Measurements from ENCODE around the gene GPATCH2. TPM values are rescaled to one million over a fixed set of nuclear protein-coding genes. Genes with fewer than 3 reads are reported as not detected.

GPATCH2 gene
- total RNA-seq, 1 donor from 2014 or later: 13.0 TPM

DNA sequence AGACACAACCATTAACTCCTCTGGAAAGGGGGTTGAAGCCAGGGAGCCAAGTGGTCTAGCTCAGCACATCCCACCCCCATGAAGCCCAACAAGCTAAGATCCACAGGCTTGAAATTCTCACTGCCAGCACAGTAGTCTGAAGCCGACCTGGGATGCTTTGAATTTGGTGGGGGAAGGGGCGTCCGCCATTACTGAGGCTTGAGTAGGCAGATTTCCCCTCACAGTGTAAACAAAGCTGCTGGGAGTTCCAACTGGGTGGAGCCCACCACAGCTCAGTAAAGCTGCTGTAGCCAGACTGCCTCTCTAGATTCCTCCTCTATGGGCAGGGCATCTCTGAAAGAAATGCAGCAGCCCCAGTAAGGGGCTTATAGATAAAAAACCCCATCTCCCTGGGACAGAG, 193.5 kb downstream of the GPATCH2 start:
- no peak for DNase-seq (ENCODE audit: low read depth)
- TF ChIP-seq, protein P1, sequence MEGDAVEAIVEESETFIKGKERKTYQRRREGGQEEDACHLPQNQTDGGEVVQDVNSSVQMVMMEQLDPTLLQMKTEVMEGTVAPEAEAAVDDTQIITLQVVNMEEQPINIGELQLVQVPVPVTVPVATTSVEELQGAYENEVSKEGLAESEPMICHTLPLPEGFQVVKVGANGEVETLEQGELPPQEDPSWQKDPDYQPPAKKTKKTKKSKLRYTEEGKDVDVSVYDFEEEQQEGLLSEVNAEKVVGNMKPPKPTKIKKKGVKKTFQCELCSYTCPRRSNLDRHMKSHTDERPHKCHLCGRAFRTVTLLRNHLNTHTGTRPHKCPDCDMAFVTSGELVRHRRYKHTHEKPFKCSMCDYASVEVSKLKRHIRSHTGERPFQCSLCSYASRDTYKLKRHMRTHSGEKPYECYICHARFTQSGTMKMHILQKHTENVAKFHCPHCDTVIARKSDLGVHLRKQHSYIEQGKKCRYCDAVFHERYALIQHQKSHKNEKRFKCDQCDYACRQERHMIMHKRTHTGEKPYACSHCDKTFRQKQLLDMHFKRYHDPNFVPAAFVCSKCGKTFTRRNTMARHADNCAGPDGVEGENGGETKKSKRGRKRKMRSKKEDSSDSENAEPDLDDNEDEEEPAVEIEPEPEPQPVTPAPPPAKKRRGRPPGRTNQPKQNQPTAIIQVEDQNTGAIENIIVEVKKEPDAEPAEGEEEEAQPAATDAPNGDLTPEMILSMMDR (conservative IDR thresholded peaks at IDR 0.05; ENCODE audit: low read depth, low read length): no peak
- H3K4me3 ChIP-seq (ENCODE audit: low read depth, low read length): no peak overlapping the region

DNA sequence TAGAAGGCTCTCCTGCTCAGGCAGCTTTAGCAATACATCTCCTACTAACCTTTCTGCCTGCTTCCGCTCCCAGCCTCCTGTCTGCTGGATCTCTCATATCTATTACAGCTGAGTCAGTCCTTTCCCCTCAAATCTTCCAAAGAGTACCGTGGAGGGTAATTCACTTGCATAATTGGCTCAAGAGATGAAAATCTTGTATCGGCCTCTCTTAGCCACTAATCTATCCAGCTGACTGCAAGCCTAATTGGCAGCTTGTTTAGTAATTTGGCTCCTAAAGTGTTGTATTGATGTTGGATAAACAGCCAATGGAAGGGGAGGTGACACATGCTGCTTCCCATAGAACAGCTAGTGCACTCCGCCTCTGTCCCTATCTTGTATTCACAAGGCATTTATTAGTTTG, 195.7 kb downstream of the GPATCH2 start:
- TF ChIP-seq, protein P1 (conservative IDR thresholded peaks at IDR 0.05; ENCODE audit: low read depth, low read length): no peak
- DNase-seq (ENCODE audit: low read depth): no peak
- H3K4me3 ChIP-seq (ENCODE audit: low read depth, low read length): no peak overlapping the region

DNA sequence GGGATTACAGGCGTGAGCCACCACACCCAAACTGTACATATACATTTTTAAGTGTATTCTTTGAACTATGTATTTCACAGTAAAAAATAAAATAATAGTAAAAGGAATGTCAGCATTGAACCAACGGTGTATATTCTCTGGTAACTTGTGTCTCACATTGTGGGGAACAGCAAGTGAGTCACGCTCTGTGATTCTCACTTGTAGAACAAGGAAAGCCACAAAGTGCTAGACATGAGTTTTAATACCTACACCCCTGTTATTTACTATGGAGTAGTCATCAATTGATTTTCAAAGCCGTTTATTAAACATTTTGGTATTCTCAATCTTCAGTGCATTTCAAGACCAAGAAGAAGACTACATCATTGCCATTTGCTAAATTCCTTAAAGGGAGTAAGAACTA, 197.2 kb downstream of the GPATCH2 start:
- DNase-seq (ENCODE audit: low read depth): no peak
- H3K4me3 ChIP-seq (ENCODE audit: low read depth, low read length): no peak overlapping the region
- TF ChIP-seq, protein P1 (conservative IDR thresholded peaks at IDR 0.05; ENCODE audit: low read depth, low read length): no peak

DNA sequence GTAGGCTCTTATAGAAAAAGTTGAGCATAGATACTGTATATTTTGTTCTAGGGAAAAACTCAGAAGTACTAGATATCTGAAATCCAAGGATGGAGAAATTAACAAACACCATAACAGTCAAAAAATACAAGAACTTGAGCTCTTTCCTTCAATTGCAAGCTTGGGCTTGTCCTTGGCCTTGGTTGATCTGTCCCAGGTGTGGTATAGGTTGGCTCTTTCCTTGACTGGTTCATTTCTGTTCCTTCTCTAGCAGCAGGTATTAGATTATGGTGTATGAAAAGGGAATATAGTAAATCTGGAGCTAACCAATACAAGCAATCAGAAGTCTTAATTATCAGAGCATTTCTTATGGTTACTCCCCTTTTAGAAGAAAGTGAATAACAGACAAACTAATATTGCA, 198.6 kb downstream of the GPATCH2 start:
- DNase-seq (ENCODE audit: low read depth): no peak
- no peak overlapping the region for H3K4me3 ChIP-seq (ENCODE audit: low read depth, low read length)
- TF ChIP-seq, protein P1 (conservative IDR thresholded peaks at IDR 0.05; ENCODE audit: low read depth, low read length): no peak

DNA sequence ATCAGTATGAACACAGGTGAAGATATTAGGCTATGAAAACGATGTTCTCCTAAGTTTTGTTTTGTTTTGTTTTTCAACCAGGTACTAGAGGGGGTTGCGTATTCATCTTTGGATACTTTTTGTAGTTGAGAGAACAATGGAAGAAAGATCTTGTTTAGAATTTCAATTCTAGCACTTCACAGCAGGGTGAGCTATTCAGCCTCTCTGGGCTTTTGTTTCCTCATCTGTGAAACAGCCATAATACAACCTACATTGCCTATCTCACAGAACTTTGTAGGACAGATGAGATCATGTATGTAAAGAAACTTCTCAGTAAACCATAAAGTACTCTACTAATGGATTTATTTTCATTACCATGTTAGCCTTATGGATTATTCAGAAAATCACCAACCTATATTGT, 199.5 kb downstream of the GPATCH2 start:
- no peak overlapping the region for H3K4me3 ChIP-seq (ENCODE audit: low read depth, low read length)
- TF ChIP-seq, protein P1 (conservative IDR thresholded peaks at IDR 0.05; ENCODE audit: low read depth, low read length): peak; percentile 6
- no peak for DNase-seq (ENCODE audit: low read depth)

DNA sequence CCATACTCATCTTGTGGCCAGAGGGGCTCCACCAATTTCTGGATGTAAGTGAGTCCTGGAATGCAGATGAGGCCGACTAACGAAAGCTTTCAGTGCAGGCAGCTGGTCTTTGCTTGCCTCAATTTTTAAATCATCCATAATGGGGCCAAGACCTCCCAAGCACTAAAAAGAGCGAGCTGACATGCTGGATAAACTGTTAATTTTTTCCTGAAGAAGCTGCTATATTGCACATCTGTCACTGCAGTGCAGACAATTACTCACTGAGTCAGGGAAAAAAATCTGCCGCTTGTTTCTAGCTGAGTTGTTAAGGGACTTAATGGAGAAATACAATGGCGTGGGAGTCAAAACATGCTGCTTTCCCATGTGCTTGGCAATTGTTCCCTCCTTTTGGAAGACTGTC, 205.5 kb downstream of the GPATCH2 start:
- H3K4me3 ChIP-seq (ENCODE audit: low read depth, low read length): no peak overlapping the region
- DNase-seq (ENCODE audit: low read depth): no peak
- TF ChIP-seq, protein P1 (conservative IDR thresholded peaks at IDR 0.05; ENCODE audit: low read depth, low read length): no peak

DNA sequence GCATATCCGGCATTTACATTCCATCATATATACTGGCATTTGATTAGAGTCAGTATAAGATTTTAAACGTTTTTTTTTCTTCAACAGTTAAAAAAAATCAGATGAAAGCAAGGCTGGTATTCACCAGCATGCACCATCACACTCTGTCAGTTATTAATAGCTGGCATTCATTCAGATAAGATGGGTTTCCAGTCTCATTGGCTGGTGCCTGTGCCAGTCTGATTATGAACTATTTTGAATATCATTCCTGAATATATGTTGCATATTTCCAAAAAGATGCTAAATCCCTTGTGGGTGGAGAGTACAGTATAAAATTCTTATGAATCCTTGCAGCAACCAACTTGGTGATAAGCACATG, 211.7 kb downstream of the GPATCH2 start:
- TF ChIP-seq, protein P1 (conservative IDR thresholded peaks at IDR 0.05; ENCODE audit: low read depth, low read length): no peak
- no peak for DNase-seq (ENCODE audit: low read depth)

More for the DNA sequence above, 211.7 kb downstream of the GPATCH2 start:
- H3K4me3 ChIP-seq (ENCODE audit: low read depth, low read length): no peak overlapping the region
